GM12864 (cell line): ENCODE results near the gene CDH7.

Experiments used
- DNase-seq: peaks from one replicate; pipeline ENCODE4 v3.0.0-alpha.2; 2011; ENCODE audit warnings: low read depth
- H3K4me3 ChIP-seq: 2 replicates; pipeline ENCODE4 v1.5.1; 2011; ENCODE audit warnings: mild to moderate bottlenecking, low read depth, low read length, control low read depth
- CTCF ChIP-seq: IDR thresholded peaks from 2 replicates; pipeline ENCODE4 v1.5.1; 2011; ENCODE audit warnings: low read depth, mild to moderate bottlenecking, moderate library complexity, low read length, control low read depth, inconsistent platforms; ENCODE audit errors: missing control alignments

CDH7 gene

DNA sequence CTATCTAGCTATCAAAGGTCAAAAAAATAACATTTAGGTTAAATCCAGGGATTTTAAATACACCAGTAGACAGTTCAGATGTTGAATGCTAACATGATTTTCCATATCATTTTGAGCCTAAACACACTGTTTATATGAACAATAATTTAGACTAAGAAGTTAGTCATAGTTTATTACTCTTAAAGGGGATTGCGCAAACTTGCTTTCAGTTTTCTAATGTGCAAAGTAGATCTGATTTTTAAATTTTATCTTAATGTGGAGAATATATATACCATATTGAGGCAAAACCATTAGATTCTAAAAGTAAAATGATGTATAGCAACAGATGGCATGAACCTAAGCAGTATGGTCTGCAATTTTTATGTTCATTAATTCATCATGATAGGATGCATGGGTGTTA is 76.6 kb downstream of the CDH7 start:
- DNase-seq = no peak
- no peak overlapping the region for H3K4me3 ChIP-seq
- no peak for TF ChIP-seq CTCF

DNA sequence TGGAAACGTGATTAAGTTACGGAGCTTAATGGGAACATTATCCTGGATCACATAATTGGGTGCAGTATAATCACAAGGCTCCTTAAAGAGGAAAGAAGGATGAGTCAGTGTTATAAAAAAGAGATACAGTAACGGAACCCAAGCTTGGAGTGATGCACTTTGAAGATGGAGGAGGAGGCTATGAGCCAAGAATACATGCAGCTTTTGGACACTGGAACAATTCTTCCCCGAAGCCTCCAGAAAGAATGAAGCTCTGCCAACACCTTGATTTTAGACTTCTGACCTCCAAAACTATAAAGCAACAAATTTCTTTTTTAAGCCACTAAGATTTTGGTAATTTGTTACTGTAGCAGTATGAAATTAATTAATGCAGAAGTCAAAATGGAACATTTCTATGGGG is 85.1 kb downstream of the CDH7 start:
- no peak for DNase-seq
- TF ChIP-seq CTCF = no peak
- no peak overlapping the region for H3K4me3 ChIP-seq

DNA sequence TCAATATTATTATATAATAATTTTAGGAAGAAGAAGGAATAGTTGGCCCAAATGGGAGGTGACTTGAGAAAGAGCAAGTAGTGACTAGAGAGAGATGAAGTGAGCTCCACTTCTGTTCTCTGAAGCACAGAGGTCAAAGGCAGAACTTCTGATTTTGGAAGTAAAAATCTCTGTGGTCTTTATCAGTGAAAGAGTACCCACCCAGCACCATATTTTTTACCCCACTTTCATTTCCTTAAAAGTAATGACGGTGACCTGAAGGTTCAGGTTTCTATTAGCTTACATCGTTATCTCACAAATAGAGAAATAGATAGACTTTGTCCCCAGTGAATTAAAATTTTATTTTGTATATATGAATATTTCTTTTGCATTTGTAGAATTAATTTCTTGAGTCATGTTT is 95.3 kb downstream of the CDH7 start:
- DNase-seq = no peak
- TF ChIP-seq CTCF = no peak
- H3K4me3 ChIP-seq = no peak overlapping the region

GRCh38 chr18:65852273-65852672 is 101.5 kb downstream of the CDH7 start:
- no peak for TF ChIP-seq CTCF
- no peak for DNase-seq
- H3K4me3 ChIP-seq = no peak overlapping the region

- TF ChIP-seq CTCF = no peak
- H3K4me3 ChIP-seq = no peak overlapping the region
- no peak for DNase-seq
These were observed 108.3 kb downstream of the CDH7 start for GRCh38 chr18:65859075-65859474.

GRCh38 chr18:65869527-65869926 is 118.7 kb downstream of the CDH7 start:
- no peak for TF ChIP-seq CTCF
- no peak for DNase-seq

GRCh38 chr18:65876310-65876709 is 125.5 kb downstream of the CDH7 start:
- TF ChIP-seq CTCF = no peak
- DNase-seq = no peak
- H3K4me3 ChIP-seq = no peak overlapping the region

More at GRCh38 chr18:65869527-65869926, 118.7 kb downstream of the CDH7 start:
- H3K4me3 ChIP-seq = no peak overlapping the region
